ENCODE measurements around the gene PIGQ.

- TF ChIP-seq, protein P1, sequence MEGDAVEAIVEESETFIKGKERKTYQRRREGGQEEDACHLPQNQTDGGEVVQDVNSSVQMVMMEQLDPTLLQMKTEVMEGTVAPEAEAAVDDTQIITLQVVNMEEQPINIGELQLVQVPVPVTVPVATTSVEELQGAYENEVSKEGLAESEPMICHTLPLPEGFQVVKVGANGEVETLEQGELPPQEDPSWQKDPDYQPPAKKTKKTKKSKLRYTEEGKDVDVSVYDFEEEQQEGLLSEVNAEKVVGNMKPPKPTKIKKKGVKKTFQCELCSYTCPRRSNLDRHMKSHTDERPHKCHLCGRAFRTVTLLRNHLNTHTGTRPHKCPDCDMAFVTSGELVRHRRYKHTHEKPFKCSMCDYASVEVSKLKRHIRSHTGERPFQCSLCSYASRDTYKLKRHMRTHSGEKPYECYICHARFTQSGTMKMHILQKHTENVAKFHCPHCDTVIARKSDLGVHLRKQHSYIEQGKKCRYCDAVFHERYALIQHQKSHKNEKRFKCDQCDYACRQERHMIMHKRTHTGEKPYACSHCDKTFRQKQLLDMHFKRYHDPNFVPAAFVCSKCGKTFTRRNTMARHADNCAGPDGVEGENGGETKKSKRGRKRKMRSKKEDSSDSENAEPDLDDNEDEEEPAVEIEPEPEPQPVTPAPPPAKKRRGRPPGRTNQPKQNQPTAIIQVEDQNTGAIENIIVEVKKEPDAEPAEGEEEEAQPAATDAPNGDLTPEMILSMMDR (IDR thresholded peaks at IDR 0.05) = no peak
- no peak for TF ChIP-seq POLR2A (IDR thresholded peaks at IDR 0.05)
Observed at GRCh38 chr16:548586-548985, 21.2 kb upstream of the PIGQ start.
